Measurements from ENCODE around the gene SH3BP1. TPM values are rescaled to one million over a fixed set of nuclear protein-coding genes. Genes with fewer than 3 reads are reported as not detected.
"Not testable (repeated sequence)": the region's sequence is repeated elsewhere in the genome, so short reads cannot be mapped to it uniquely, and the experiment has no call there.

The SH3BP1 gene
- total and polyA plus RNA-seq, 4 donors = 14.8 to 20.2 (median 18.0) TPM

- Histone ChIP-seq H3K4me3 (no peak overlapping the region), H3K27me3 (ENCODE audit: control insufficient read depth in 3 of 3, insufficient read depth in 3 of 3, low read length in 2 of 3) (no peaks in the 10 kb centered on the region), H3K4me1 (ENCODE audit: control insufficient read depth in 5 of 5, insufficient read depth in 5 of 5, low read length in 5 of 5) (peaks cover 0 to 5% (median 0%) of the 10 kb centered on the region in 5 donors), H3K9me3 (ENCODE audit: control insufficient read depth in 4 of 4, insufficient read depth in 3 of 4, low read length in 3 of 4) (no peaks in the 10 kb centered on the region), H3K36me3 (ENCODE audit: control insufficient read depth in 4 of 4, insufficient read depth in 4 of 4, low read length in 4 of 4) (no peaks in the 10 kb centered on the region), H3K27ac (ENCODE audit: low read depth in 1 of 2, low read length in 1 of 2) (peak overlapping the region in 1 of 2 donors; percentile 75), H3K9ac (ENCODE audit: insufficient read depth in 1 of 2, low read length in 2 of 2) (no peak overlapping the region)
- ATAC-seq (ENCODE audit: insufficient read depth, low FRiP score) (peak; percentile 85), DNase-seq (peak; percentile 68 to 86 (median 68))
- 51 to 61% methylated on average over 14 of the region's 14 CpGs for WGBS, 2 donors
- TF ChIP-seq CTCF (IDR thresholded peaks at IDR 0.05; ENCODE audit: control extremely low read depth, extremely low read depth) = no peak
These were observed 37.7 kb upstream of the SH3BP1 start for GRCh38 chr22:37601540-37602442.

GRCh38 chr22:37602546-37603277, 36.8 kb upstream of the SH3BP1 start:
- H3K27ac ChIP-seq (ENCODE audit: low read depth in 1 of 2, low read length in 1 of 2); H3K4me3 ChIP-seq; H3K36me3 ChIP-seq (ENCODE audit: control insufficient read depth in 4 of 4, insufficient read depth in 4 of 4, low read length in 4 of 4); H3K27me3 ChIP-seq (ENCODE audit: control insufficient read depth in 3 of 3, insufficient read depth in 3 of 3, low read length in 2 of 3); H3K9ac ChIP-seq (ENCODE audit: insufficient read depth in 1 of 2, low read length in 2 of 2); H3K4me1 ChIP-seq (ENCODE audit: control insufficient read depth in 5 of 5, insufficient read depth in 5 of 5, low read length in 5 of 5); H3K9me3 ChIP-seq (ENCODE audit: control insufficient read depth in 4 of 4, insufficient read depth in 3 of 4, low read length in 3 of 4); DNase-seq; ATAC-seq (ENCODE audit: insufficient read depth, low FRiP score): not testable (repeated sequence)
- 83 to 93% methylated on average over 5 of the region's 5 CpGs for WGBS, 2 donors

- Histone ChIP-seq H3K4me3 (no peak overlapping the region), H3K9me3 (ENCODE audit: control insufficient read depth in 4 of 4, insufficient read depth in 3 of 4, low read length in 3 of 4) (no peaks in the 10 kb centered on the region), H3K9ac (ENCODE audit: insufficient read depth in 1 of 2, low read length in 2 of 2) (no peak overlapping the region), H3K27ac (ENCODE audit: low read depth in 1 of 2, low read length in 1 of 2) (no peak overlapping the region), H3K36me3 (ENCODE audit: control insufficient read depth in 4 of 4, insufficient read depth in 4 of 4, low read length in 4 of 4) (no peaks in the 10 kb centered on the region), H3K4me1 (ENCODE audit: control insufficient read depth in 5 of 5, insufficient read depth in 5 of 5, low read length in 5 of 5) (peaks cover 0 to 7% (median 5%) of the 10 kb centered on the region in 5 donors), H3K27me3 (ENCODE audit: control insufficient read depth in 3 of 3, insufficient read depth in 3 of 3, low read length in 2 of 3) (no peaks in the 10 kb centered on the region)
- TF ChIP-seq CTCF (IDR thresholded peaks at IDR 0.05; ENCODE audit: control extremely low read depth, extremely low read depth) = no peak
- no peak for ATAC-seq (ENCODE audit: insufficient read depth, low FRiP score)
- 85 to 90% methylated on average over 6 of the region's 6 CpGs for WGBS, 2 donors
- no peak for DNase-seq
These were observed 35.4 kb upstream of the SH3BP1 start for GRCh38 chr22:37604074-37604473.

GRCh38 chr22:37604875-37605274, 34.6 kb upstream of the SH3BP1 start:
- H3K4me3 ChIP-seq = no peak overlapping the region
- no peaks in the 10 kb centered on the region for H3K9me3 ChIP-seq (ENCODE audit: control insufficient read depth in 4 of 4, insufficient read depth in 3 of 4, low read length in 3 of 4)
- H3K36me3 ChIP-seq (ENCODE audit: control insufficient read depth in 4 of 4, insufficient read depth in 4 of 4, low read length in 4 of 4) = no peaks in the 10 kb centered on the region
- H3K9ac ChIP-seq (ENCODE audit: insufficient read depth in 1 of 2, low read length in 2 of 2) = no peak overlapping the region
- no peaks in the 10 kb centered on the region for H3K27me3 ChIP-seq (ENCODE audit: control insufficient read depth in 3 of 3, insufficient read depth in 3 of 3, low read length in 2 of 3)
- WGBS, 2 donors = 49 to 52% methylated on average over 5 of the region's 5 CpGs
- H3K4me1 ChIP-seq (ENCODE audit: control insufficient read depth in 5 of 5, insufficient read depth in 5 of 5, low read length in 5 of 5) = peaks cover 0 to 12% (median 8%) of the 10 kb centered on the region in 5 donors
- TF ChIP-seq CTCF (IDR thresholded peaks at IDR 0.05; ENCODE audit: control extremely low read depth, extremely low read depth) = no peak
- H3K27ac ChIP-seq (ENCODE audit: low read depth in 1 of 2, low read length in 1 of 2) = no peak overlapping the region
- DNase-seq = no peak
- ATAC-seq (ENCODE audit: insufficient read depth, low FRiP score) = no peak

All from lung (tissue), 12 donors.